Adrenal gland (tissue), 5 donors: Measurements from ENCODE around the gene CLIP1.

ENCODE experiments used
- POLR2A ChIP-seq, 2 donors: fragments of 450-650 bp; IDR thresholded peaks; one replicate each; pipeline ENCODE4 v1.6.1; 2017; ENCODE audit warnings: antibody characterized with exemption in 2 of 2, mild to moderate bottlenecking in 2 of 2, moderate library complexity in 1 of 2
- TF ChIP-seq, protein P1 (sequence below), 6 experiments: fragments of 450-650 bp in 4 of 6; fragments of 200-600 bp in 2 of 6; sonication (generic) in 1 of 6; IDR thresholded peaks; 1 replicate in 5 of 6; 2 replicates in 1 of 6; pipeline versions ENCODE4 v1.5.1 to v1.8.0; 2016 to 2021; ENCODE audit warnings: antibody characterized with exemption in 6 of 6, mild to moderate bottlenecking in 2 of 6, moderate library complexity in 1 of 6
- donor health status: DM: no; HTN: no; CAD: no.

DNA sequence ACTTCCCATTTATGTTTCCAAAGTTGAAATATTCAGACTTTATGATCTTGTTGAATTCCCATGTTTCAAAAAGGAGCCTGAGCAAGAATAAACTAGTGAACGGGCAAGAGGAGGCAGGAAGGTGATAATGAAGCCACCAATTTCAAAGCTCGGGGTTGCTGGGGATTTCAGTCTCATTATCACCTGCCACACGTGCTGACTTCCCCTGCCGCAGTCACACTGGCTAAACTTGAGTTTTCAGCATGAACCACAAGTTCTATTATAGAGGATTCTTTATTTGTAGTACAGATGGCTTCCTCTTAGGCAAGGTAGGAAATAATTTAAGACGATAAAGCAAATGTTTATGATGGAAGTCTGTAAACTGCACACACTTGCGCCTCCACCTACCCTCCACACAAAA is 178.5 kb downstream of the CLIP1 start:
- TF ChIP-seq, protein P1, sequence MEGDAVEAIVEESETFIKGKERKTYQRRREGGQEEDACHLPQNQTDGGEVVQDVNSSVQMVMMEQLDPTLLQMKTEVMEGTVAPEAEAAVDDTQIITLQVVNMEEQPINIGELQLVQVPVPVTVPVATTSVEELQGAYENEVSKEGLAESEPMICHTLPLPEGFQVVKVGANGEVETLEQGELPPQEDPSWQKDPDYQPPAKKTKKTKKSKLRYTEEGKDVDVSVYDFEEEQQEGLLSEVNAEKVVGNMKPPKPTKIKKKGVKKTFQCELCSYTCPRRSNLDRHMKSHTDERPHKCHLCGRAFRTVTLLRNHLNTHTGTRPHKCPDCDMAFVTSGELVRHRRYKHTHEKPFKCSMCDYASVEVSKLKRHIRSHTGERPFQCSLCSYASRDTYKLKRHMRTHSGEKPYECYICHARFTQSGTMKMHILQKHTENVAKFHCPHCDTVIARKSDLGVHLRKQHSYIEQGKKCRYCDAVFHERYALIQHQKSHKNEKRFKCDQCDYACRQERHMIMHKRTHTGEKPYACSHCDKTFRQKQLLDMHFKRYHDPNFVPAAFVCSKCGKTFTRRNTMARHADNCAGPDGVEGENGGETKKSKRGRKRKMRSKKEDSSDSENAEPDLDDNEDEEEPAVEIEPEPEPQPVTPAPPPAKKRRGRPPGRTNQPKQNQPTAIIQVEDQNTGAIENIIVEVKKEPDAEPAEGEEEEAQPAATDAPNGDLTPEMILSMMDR (IDR thresholded peaks at IDR 0.05) = no peak
- no peak for TF ChIP-seq POLR2A (IDR thresholded peaks at IDR 0.05)
